Suprapubic skin (tissue), 4 donors: Measurements from ENCODE around the gene IFNA21. TPM values are rescaled to one million over a fixed set of nuclear protein-coding genes. Genes with fewer than 3 reads are reported as not detected.
"Not testable (repeated sequence)": the region's sequence is repeated elsewhere in the genome, so short reads cannot be mapped to it uniquely, and the experiment has no call there.

ENCODE experiments used
- DNase-seq, 2 donors: peaks; one replicate each; pipeline ENCODE4 v3.0.0-alpha.2; 2019; ENCODE audit warnings: low spot score in 2 of 2
- H3K27ac ChIP-seq: fragments of 200-600 bp; sonication (generic); one replicate; pipeline ENCODE4 v1.5.1; 2019
- H3K27me3 ChIP-seq: fragments of 200-600 bp; sonication (generic); one replicate; pipeline ENCODE4 v1.5.1; 2019
- H3K36me3 ChIP-seq: fragments of 200-600 bp; sonication (generic); one replicate; pipeline ENCODE4 v1.5.1; 2019
- H3K4me1 ChIP-seq: fragments of 200-600 bp; sonication (generic); one replicate; pipeline ENCODE4 v1.5.1; 2019
- H3K4me3 ChIP-seq: fragments of 200-600 bp; sonication (generic); one replicate; pipeline ENCODE4 v1.5.1; 2019; ENCODE audit warnings: mild to moderate bottlenecking
- H3K9me3 ChIP-seq: fragments of 200-600 bp; sonication (generic); one replicate; pipeline ENCODE4 v1.5.1; 2019
- EP300 ChIP-seq: sonication (generic); formaldehyde crosslinking; IDR thresholded peaks from one replicate; pipeline ENCODE4 v1.6.1; 2017; ENCODE audit warnings: antibody characterized with exemption
- POLR2A ChIP-seq, 2 donors: fragments of 450-650 bp; IDR thresholded peaks; one replicate each; pipeline ENCODE4 v1.6.1; 2017; ENCODE audit warnings: antibody characterized with exemption in 2 of 2, mild to moderate bottlenecking in 2 of 2, moderate library complexity in 2 of 2
- POLR2AphosphoS5 ChIP-seq, 3 donors: sonication (generic); formaldehyde crosslinking; IDR thresholded peaks; one replicate each; pipeline ENCODE4 v1.6.1; 2017; ENCODE audit warnings: antibody characterized with exemption in 3 of 3
- WGBS: methylation state at CpG from one replicate; pipeline ENCODE4 v1.1.5; 2018; 5-methylcytosine and 5-hydroxymethylcytosine counted together
- total RNA-seq, 4 donors: library from RNA; depleted of rRNA; stranded (reverse); fragments of >200 nt; gene quantifications; one replicate each; pipeline ENCODE4 v1.1.0, GENCODE V29; 2016
- TF ChIP-seq, protein P1 (sequence below), 2 donors: fragments of 200-600 bp in 1 of 2; fragments of 450-650 bp in 1 of 2; sonication (generic) in 1 of 2; IDR thresholded peaks; one replicate each; pipeline ENCODE4 v1.5.1; 2016 to 2019; ENCODE audit warnings: antibody characterized with exemption in 2 of 2, mild to moderate bottlenecking in 1 of 2, moderate library complexity in 1 of 2

IFNA21 gene
- total RNA-seq, 4 donors from 2014 or later, result not detected

DNA sequence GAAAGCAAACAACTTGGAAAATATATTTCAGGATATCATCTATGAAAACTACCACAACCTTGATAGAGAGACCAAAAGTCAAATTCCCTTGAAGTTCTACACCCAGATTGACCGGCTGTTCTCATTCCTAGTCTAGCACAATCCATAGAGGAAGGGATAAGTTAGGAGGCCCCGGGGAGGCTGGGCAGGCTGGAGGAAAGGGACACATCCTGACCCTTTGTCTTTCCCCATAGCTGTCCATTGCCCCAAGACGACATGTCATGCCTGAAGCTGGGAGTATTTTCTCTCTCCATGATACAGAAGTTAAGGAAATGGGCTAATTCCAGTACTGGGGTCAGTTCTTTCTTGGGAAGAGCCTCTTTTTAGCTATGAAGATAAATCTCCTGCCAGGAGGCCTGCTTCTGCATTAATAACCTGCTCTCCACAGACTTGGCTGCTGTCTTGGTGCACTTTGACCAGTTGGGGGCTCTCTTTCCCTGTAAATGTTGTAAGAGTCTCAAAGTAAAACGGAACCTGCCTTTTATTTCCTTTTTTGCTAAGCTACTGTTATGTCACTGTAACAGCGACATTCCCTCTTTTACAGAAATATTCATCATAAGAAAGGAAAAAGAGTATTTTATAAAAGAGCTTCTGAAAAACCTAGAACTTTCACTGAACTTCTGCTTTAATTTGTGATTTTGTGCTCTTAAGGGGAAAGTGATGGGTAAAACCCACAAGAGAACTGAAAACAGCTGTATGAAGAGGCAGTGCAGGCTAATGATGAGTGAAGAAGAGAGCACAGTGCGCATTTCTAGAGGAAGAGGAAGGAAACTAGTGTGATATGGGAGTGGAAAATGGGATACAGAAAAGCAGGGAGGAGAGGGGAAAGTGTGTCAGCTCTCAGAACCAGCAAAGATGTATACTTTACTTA is 28.7 kb upstream of the IFNA21 start:
- TF ChIP-seq, protein P1, sequence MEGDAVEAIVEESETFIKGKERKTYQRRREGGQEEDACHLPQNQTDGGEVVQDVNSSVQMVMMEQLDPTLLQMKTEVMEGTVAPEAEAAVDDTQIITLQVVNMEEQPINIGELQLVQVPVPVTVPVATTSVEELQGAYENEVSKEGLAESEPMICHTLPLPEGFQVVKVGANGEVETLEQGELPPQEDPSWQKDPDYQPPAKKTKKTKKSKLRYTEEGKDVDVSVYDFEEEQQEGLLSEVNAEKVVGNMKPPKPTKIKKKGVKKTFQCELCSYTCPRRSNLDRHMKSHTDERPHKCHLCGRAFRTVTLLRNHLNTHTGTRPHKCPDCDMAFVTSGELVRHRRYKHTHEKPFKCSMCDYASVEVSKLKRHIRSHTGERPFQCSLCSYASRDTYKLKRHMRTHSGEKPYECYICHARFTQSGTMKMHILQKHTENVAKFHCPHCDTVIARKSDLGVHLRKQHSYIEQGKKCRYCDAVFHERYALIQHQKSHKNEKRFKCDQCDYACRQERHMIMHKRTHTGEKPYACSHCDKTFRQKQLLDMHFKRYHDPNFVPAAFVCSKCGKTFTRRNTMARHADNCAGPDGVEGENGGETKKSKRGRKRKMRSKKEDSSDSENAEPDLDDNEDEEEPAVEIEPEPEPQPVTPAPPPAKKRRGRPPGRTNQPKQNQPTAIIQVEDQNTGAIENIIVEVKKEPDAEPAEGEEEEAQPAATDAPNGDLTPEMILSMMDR (IDR thresholded peaks at IDR 0.05), result peak in 1 of 2 donors; percentile 32
- not testable (repeated sequence) for H3K4me3 ChIP-seq, H3K27me3 ChIP-seq, H3K4me1 ChIP-seq, DNase-seq, H3K27ac ChIP-seq, H3K9me3 ChIP-seq, H3K36me3 ChIP-seq
- WGBS, result 40% methylated on average over 6 of the region's 6 CpGs

DNA sequence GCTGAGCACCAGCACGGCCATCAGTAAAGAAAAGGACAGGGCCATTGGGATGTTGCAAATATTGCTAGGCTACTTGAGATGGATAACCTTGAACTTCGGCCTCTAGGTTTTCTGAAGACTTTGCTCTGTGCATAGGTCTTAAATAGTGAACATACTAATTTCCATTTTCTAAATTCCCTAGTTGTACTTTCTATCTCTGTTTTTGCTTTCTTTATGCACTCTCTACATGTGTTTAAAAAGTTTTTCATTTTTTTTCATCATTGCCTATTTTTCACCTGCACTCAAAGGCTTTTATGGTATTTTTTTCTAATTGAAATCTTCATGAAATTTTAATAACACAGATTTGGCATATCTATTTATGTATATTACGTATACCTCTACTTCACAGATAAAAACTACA is 21.0 kb upstream of the IFNA21 start, which contains the start of gene IFNA4:
Gene IFNA4, minus strand, starts transcription at position 101 of the 400 bp plus-strand sequence. Its CDS starts 56 bp downstream, at position 45.
- not testable (repeated sequence) for DNase-seq
- 94% methylated on average over 3 of the region's 3 CpGs for WGBS

DNA sequence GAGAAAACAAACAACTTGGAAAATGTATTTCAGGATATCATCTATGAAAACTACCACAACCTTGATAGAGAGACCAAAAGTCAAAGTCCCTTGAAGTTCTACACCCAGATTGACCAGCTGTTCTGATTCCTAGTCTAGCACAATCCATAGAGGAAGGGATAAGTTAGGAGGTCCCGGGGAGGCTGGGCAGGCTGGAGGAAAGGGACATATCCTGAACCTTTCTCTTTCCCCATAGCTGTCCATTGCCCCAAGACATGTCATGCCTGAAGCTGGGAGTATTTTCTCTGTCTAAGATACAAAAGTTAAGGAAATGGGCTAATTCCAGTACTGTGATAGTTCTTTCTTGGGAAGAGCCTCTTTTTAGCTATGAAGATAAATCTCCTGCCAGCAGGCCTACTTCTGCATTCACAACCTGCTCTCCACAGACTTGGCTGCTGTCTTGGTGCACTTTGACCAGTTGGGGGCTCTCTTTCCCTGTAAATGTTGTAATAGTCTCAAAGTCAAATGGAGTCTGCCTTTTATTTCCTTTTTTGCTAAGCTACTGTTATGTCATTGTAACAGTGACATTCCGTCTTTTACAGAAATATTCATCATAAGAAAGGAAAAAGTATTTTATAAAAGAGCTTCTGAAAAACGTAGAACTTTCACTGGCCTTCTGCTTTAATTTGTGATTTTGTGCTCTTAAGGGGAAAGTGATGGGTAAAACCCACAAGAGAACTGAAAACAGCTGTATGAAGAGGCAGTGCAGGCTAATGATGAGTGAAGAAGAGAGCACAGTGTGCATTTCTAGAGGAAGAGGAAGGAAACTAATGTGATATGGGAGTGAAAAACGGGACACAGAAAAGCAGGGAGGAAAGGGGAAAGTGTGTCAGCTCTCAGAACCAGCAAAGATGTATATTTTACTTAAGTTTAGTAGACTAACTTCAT is 16.6 kb upstream of the IFNA21 start:
- TF ChIP-seq, protein P1 (IDR thresholded peaks at IDR 0.05), result peak in 1 of 2 donors; percentile 15
- 38% methylated on average over 4 of the region's 4 CpGs for WGBS
- not testable (repeated sequence) for H3K27ac ChIP-seq, DNase-seq, H3K36me3 ChIP-seq, H3K9me3 ChIP-seq, H3K4me1 ChIP-seq, H3K27me3 ChIP-seq, H3K4me3 ChIP-seq

More for the DNA sequence above, 21.0 kb upstream of the IFNA21 start, which contains the start of gene IFNA4:
- H3K36me3 ChIP-seq, H3K9me3 ChIP-seq, H3K27ac ChIP-seq, H3K4me1 ChIP-seq, H3K27me3 ChIP-seq, H3K4me3 ChIP-seq: not testable (repeated sequence)

- WGBS, result 83% methylated on average over 2 of the region's 2 CpGs
Observed at GRCh38 chr9:21174671-21175070, 8.2 kb upstream of the IFNA21 start.

DNA sequence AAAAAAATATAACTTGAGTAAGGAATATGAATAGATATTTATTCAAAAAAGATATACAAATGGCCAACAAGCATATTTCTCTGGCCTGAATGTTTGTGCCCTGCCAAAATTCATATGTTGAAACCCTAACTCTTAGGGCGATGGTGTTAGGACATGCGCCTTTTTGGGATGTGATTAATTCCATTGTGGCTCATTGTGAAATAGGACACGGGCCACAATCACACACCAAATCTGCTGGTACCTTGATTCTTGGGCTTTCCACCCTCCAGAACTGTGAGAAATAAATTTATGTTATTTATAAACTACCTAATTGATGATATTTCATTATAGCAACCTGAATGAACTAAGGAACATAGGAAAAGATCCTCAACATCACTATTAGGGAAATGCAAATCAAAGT is 5.7 kb upstream of the IFNA21 start:
- Histone ChIP-seq H3K36me3 (no peaks in the 10 kb centered on the region), H3K27ac (no peak overlapping the region)

More at GRCh38 chr9:21174671-21175070, 8.2 kb upstream of the IFNA21 start:
- DNase-seq, result no peak
- no peaks in the 10 kb centered on the region for H3K36me3 ChIP-seq
- TF ChIP-seq, protein P1 (IDR thresholded peaks at IDR 0.05), result no peak
- TF ChIP-seq EP300 (no peak), POLR2A (IDR thresholded peaks at IDR 0.05) (no peak), POLR2AphosphoS5 (IDR thresholded peaks at IDR 0.05) (no peak)
- H3K9me3 ChIP-seq, result no peaks in the 10 kb centered on the region
- no peaks in the 10 kb centered on the region for H3K4me1 ChIP-seq
- no peak overlapping the region for H3K27ac ChIP-seq
- H3K4me3 ChIP-seq, result no peak overlapping the region
- H3K27me3 ChIP-seq, result no peaks in the 10 kb centered on the region

More for the DNA sequence above, 5.7 kb upstream of the IFNA21 start:
- no peaks in the 10 kb centered on the region for H3K27me3 ChIP-seq
- no peak overlapping the region for H3K4me3 ChIP-seq
- no peak for DNase-seq
- H3K9me3 ChIP-seq, result no peaks in the 10 kb centered on the region
- no peaks in the 10 kb centered on the region for H3K4me1 ChIP-seq
- WGBS, result 93% methylated on average over 3 of the region's 3 CpGs
- TF ChIP-seq POLR2AphosphoS5 (IDR thresholded peaks at IDR 0.05) (no peak), EP300 (no peak), POLR2A (IDR thresholded peaks at IDR 0.05) (no peak)
- TF ChIP-seq, protein P1 (IDR thresholded peaks at IDR 0.05), result no peak
